ENCODE results near the gene IRAK3.

- TF ChIP-seq CTCF (IDR thresholded peaks at IDR 0.05), result no peak
- no peak for TF ChIP-seq POLR2A (IDR thresholded peaks at IDR 0.05)
- no peak for TF ChIP-seq EP300 (IDR thresholded peaks at IDR 0.05)
- TF ChIP-seq POLR2AphosphoS5 (IDR thresholded peaks at IDR 0.05), result no peak
Measured at GRCh38 chr12:66141299-66141698, 47.7 kb upstream of the IRAK3 start.
